HepG2 (cell line): Measurements from ENCODE around the gene TCEA3. TPM values are rescaled to one million over a fixed set of nuclear protein-coding genes. Genes with fewer than 3 reads are reported as not detected.
A peak's percentile ranks its signal among the peaks of the same experiment; 100 is the strongest.

Experiments
- AKNA ChIP-seq: sonication (generic); formaldehyde crosslinking; IDR thresholded peaks from 2 replicates; pipeline ENCODE4 v1.4.0; 2020; ENCODE audit warnings: missing genetic modification reagents, borderline replicate concordance
- CSRNP2 ChIP-seq: sonication (generic); formaldehyde crosslinking; conservative IDR thresholded peaks from 2 replicates; pipeline ENCODE4 v1.8.0; 2022; ENCODE audit warnings: low read depth, missing genetic modification reagents
- HDAC2 ChIP-seq: sonication (generic); formaldehyde crosslinking; IDR thresholded peaks from 2 replicates; pipeline ENCODE4 v1.4.0; 2020; ENCODE audit warnings: missing genetic modification reagents
- NFRKB ChIP-seq: fragments of 450-650 bp; IDR thresholded peaks from 2 replicates; pipeline ENCODE4 v1.6.1; 2017
- NR0B2 ChIP-seq: sonication (generic); formaldehyde crosslinking; IDR thresholded peaks from 2 replicates; pipeline ENCODE4 v1.4.0; 2020; ENCODE audit warnings: mild to moderate bottlenecking, missing genetic modification reagents
- PPARG ChIP-seq: conservative IDR thresholded peaks from 2 replicates; pipeline ENCODE4 v1.6.1; 2016; ENCODE audit warnings: missing biosample characterization, missing genetic modification reagents
- REXO4 ChIP-seq: sonication (generic); formaldehyde crosslinking; IDR thresholded peaks from 2 replicates; pipeline ENCODE4 v1.8.0; 2022; ENCODE audit warnings: missing genetic modification reagents, mild to moderate bottlenecking, borderline replicate concordance
- ZBTB4 ChIP-seq: sonication (generic); formaldehyde crosslinking; IDR thresholded peaks from 2 replicates; pipeline ENCODE4 v1.4.0; 2020; ENCODE audit warnings: missing genetic modification reagents, mild to moderate bottlenecking, borderline replicate concordance
- ZFY ChIP-seq: sonication (generic); formaldehyde crosslinking; IDR thresholded peaks from 2 replicates; pipeline ENCODE4 v1.4.0; 2020; ENCODE audit warnings: missing genetic modification reagents
- ZNF414 ChIP-seq: sonication (generic); formaldehyde crosslinking; IDR thresholded peaks from 2 replicates; pipeline ENCODE4 v1.5.0; 2020; ENCODE audit warnings: missing genetic modification reagents
- ZNF503 ChIP-seq: sonication (generic); formaldehyde crosslinking; IDR thresholded peaks from 2 replicates; pipeline ENCODE4 v1.4.0; 2020; ENCODE audit warnings: missing genetic modification reagents
- polyA plus RNA-seq, 8 experiments: library from polyadenylated mRNA; depleted of rRNA in 3 of 8; stranded (reverse) in 7 of 8; unstranded in 1 of 8; fragments of >200 nt; fragmentation: Illumina TruSeq in 4 of 8; extraction: Trizol in 4 of 8; gene quantifications; 2 replicates each; pipeline versions ENCODE4 v1.2.1 to v1.2.3, GENCODE V29; 2011 to 2016; ENCODE audit warnings: low read depth in 4 of 8, missing spikeins in 1 of 8, mixed read lengths in 1 of 8; ENCODE audit not compliant: insufficient read depth in 1 of 8
- total RNA-seq, 5 experiments: library from RNA; depleted of rRNA; stranded (reverse); fragments of >200 nt; fragmentation: Illumina TruSeq; extraction: Trizol; gene quantifications; 2 replicates each; pipeline ENCODE4 v1.2.3, GENCODE V29; 2016; ENCODE audit warnings: low read depth in 1 of 5

Gene TCEA3
- total and polyA plus RNA-seq, 2 of the 13 experiments (the other 11 are each of a cell fraction or from before 2014, with no cell fraction given): 55.5 to 84.6 TPM

GRCh38 chr1:23424293-23425192 is at the start of gene TCEA3 (continued):
- TF ChIP-seq ZBTB4 (CRISPR knock-in tag) (no peak), ZNF414 (CRISPR knock-in tag) (no peak), NR0B2 (no peak), AKNA (CRISPR knock-in tag) (no peak), HDAC2 (CRISPR knock-in tag) (no peak), REXO4 (CRISPR knock-in tag) (no peak), ZFY (CRISPR knock-in tag) (peak; percentile 52), ZNF503 (CRISPR knock-in tag) (no peak; the same call in 1 of the 2 replicates), NFRKB (no peak), CSRNP2 (CRISPR knock-in tag) (no peak), PPARG (CRISPR knock-in tag) (no peak)
